ENCODE measurements around the gene CCHCR1. TPM values are rescaled to one million over a fixed set of nuclear protein-coding genes. Genes with fewer than 3 reads are reported as not detected.

The CCHCR1 gene
- total RNA-seq, 2 donors from 2014 or later: 17.9 to 18.0 TPM

DNA sequence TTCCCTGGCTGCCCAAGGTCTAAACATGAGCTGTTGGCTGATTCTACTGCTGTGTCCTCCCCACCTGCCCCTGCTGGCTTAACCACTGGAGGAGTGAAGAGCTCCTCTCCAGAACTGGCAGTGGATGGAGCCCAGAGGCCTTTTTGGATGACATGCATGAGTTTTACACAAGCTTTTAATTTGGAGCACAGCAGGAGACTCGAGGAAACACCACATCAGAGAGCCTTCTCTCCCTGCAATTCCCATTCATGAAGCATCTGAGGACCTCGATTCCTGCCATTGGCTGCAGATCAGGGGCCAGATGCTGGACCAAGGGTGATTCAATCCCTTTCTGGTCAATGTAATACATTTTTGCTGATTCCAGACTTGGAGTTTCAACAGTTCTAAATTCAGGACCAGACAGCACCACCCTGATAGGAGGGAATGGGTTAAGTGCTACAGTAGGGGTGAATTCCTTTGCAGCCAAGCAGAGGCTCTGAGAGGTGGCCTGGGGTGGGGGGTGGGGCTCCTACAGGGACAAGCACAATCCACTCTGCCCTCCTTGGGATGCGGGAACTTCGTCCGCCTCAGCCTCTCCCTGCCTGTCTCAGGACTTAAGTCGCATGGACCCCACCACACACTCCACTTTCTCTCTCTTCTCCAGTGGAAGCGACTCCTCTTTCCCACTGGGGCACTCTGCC is 43.6 kb downstream of the CCHCR1 start:
- ATAC-seq: no peak
- H3K27ac Mint-ChIP-seq: no peak overlapping the region
- peaks cover 68% of the 10 kb centered on the region for H3K27me3 Mint-ChIP-seq

DNA sequence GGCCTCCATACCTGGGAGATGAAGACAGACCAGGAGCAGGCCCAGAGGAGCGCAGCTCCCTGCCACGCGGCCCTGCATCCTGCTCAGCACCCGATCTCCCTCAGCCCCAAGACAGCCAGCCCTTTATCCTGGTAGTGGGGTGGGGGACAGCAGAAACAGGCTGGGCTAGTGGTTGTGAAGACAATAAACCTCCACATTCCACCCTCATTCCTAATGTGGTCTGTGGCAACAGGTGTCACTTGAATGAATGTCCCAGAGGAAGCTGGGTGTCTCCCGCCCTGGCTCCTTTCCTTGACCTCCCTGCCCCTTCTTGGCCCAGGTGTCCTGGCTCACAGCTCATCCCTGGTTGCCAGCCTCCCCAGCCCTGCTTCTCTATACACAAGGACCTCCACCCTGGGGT is 45.1 kb downstream of the CCHCR1 start, which contains the start of gene C6orf15:
TSS of gene C6orf15 (minus strand) at position 98 of the 400 bp plus-strand sequence. CDS start at position 78, 20 bp downstream.
- no peaks in the 10 kb centered on the region for H3K9me3 ChIP-seq (ENCODE audit: control insufficient read depth, low read length, poor library complexity, severe bottlenecking)
- H3K36me3 Mint-ChIP-seq (ENCODE audit: low read depth): peaks cover 8% of the 10 kb centered on the region
- no peak within 1 kb of the TSS for H3K4me3 Mint-ChIP-seq
- H3K27me3 Mint-ChIP-seq: peaks cover 61% of the 10 kb centered on the region
- DNase-seq (no peak), ATAC-seq (no peak)
- no peak within 1 kb of the TSS for H3K27ac Mint-ChIP-seq
- peaks cover 17% of the 10 kb centered on the region for H3K4me1 Mint-ChIP-seq

More for the DNA sequence above, 43.6 kb downstream of the CCHCR1 start:
- peaks cover 19% of the 10 kb centered on the region for H3K4me1 Mint-ChIP-seq
- no peak overlapping the region for H3K4me3 Mint-ChIP-seq
- H3K9me3 ChIP-seq (ENCODE audit: control insufficient read depth, low read length, poor library complexity, severe bottlenecking): no peaks in the 10 kb centered on the region
- peaks cover 9% of the 10 kb centered on the region for H3K36me3 Mint-ChIP-seq (ENCODE audit: low read depth)
- no peak for DNase-seq

DNA sequence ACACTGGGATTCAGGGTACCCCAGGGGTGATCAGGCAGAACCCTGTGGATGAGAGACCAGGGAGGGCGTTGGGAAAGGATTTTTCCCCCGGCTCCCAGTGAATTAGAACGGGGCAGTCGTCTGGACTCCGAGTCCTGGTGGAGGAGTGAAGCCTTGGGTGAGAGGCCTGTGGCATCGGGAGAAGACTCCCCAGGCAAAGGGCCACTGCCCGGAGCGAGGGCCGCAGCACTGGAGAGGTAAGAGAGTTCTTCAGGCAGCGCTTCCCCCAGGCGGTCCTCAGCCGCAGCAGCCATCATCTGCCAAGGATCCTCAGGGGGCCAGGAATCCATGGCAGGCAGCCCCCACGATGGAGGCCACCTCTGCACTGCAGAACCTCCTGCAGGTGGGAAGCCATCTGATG is 45.9 kb downstream of the CCHCR1 start:
- Mint-ChIP-seq H3K36me3 (ENCODE audit: low read depth) (peaks cover 8% of the 10 kb centered on the region), H3K27me3 (peaks cover 54% of the 10 kb centered on the region), H3K4me1 (peaks cover 17% of the 10 kb centered on the region), H3K27ac (no peak overlapping the region), H3K4me3 (no peak overlapping the region)
- H3K9me3 ChIP-seq (ENCODE audit: control insufficient read depth, low read length, poor library complexity, severe bottlenecking): no peaks in the 10 kb centered on the region
- ATAC-seq (no peak), DNase-seq (no peak)

DNA sequence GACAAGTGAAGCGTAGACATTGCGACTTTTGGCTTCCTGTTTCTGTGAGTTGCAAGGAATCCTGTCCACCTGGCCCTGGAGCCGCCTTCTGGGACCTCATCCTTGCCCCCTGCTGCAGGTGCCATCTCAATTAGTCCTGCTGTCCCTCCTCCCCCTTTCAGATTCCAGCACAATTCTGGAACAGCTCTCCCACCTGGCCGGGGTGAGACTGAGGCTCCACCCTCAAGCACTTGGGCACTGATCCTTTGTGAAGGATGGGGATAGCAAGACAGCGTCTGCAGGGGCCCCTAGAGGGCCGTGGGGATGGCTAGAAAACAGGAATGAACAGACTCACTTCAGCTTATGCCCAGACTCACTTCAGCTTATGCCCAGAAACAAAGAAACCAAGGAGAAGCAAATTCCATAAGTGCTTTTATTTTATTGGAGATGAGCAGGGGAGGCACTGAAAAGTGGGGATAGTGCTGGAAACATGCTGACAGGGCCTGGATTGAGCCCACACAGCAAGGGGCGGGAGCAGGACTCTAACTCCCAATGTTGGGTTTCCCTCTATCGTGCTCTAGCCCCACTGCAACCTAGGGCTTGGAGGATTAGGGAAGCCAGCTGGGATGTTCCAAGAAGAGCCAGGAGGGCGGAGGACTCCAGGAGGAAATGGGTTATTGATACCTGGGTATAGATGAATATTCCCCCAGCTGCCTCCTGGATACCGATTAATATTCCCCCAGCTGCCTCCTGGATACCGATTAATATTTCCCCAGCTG is 46.6 kb downstream of the CCHCR1 start:
- no peak for ATAC-seq
- H3K4me3 Mint-ChIP-seq: no peak overlapping the region
- H3K9me3 ChIP-seq (ENCODE audit: control insufficient read depth, low read length, poor library complexity, severe bottlenecking): no peaks in the 10 kb centered on the region
- peaks cover 18% of the 10 kb centered on the region for H3K4me1 Mint-ChIP-seq
- H3K27me3 Mint-ChIP-seq: peaks cover 46% of the 10 kb centered on the region
- DNase-seq: no peak
- peaks cover 8% of the 10 kb centered on the region for H3K36me3 Mint-ChIP-seq (ENCODE audit: low read depth)
- peak overlapping the region; percentile 41 for H3K27ac Mint-ChIP-seq

DNA sequence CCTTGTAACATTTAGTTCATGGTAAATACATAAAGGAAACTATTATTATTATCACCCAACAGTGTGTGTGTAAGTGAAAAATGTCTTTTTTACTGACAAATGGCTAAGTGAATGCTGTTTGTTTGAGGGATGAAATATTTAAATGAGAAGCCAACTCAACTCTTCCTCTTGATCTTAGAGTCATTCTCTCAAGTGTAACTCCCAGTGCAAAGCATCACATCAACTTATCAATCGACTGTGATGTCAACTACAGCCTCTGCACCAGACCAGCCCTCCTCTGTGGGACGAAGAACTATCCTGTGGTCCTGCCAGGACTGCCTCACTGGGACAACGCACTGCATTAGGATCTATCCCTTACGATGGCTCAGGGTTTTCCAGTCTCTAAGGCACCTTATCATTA is 50.5 kb downstream of the CCHCR1 start:
- Mint-ChIP-seq H3K27me3 (peaks cover 24% of the 10 kb centered on the region), H3K36me3 (ENCODE audit: low read depth) (peaks cover 2% of the 10 kb centered on the region)
- ATAC-seq: no peak

DNA sequence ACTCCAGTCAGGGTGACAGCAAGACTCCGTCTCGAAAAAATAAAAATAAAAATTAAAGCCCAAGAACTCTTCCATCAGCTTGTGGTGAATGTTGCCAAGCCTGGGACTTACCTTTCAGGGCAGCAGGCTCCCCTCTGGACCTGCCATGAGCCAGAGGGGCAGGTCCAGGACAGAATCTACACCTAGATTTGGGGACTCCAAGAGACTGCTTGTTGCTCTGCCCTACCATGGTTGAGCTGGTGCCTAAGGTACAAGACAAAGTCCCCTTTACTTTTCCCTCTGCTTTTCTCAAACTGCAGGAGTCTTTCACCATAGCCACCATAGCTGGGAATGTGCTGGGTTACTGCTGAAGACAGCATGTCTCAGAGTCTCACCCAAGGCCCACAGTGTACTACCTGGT is 54.5 kb downstream of the CCHCR1 start:
- ATAC-seq: no peak
- no peaks in the 10 kb centered on the region for H3K36me3 Mint-ChIP-seq (ENCODE audit: low read depth)
- no peak overlapping the region for H3K4me3 Mint-ChIP-seq

More for the DNA sequence above, 50.5 kb downstream of the CCHCR1 start:
- H3K9me3 ChIP-seq (ENCODE audit: control insufficient read depth, low read length, poor library complexity, severe bottlenecking): no peaks in the 10 kb centered on the region
- no peak for DNase-seq
- H3K4me3 Mint-ChIP-seq: no peak overlapping the region
- H3K27ac Mint-ChIP-seq: no peak overlapping the region
- peaks cover 12% of the 10 kb centered on the region for H3K4me1 Mint-ChIP-seq

DNA sequence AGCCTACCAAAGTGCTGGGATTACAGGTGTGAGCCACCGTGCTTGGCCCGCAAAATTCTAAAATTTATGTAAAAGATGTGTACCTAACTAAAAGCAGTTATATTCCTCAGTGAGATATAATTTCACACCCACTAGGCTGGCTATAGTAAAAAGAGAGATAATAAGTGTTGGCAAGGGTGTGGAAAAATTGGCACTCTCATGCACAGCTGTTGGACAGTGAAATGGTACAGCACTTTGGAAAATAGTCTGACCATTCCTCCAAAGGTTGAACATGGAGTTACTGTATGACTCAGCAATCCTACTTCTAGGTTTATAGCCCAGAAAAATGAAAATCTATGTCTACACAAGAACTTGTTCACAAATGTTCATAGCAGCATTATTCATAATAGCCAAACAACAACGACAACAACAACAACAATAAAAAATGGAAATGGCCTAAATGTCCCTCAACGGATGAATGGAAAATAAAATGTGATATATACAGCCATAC is 59.1 kb downstream of the CCHCR1 start:
- no peak for DNase-seq
- Mint-ChIP-seq H3K27ac (no peak overlapping the region), H3K27me3 (no peaks in the 10 kb centered on the region), H3K36me3 (ENCODE audit: low read depth) (no peaks in the 10 kb centered on the region), H3K4me3 (no peak overlapping the region), H3K4me1 (peaks cover 32% of the 10 kb centered on the region)
- no peak for ATAC-seq
- H3K9me3 ChIP-seq (ENCODE audit: control insufficient read depth, low read length, poor library complexity, severe bottlenecking): no peaks in the 10 kb centered on the region

More for the DNA sequence above, 54.5 kb downstream of the CCHCR1 start:
- Mint-ChIP-seq H3K4me1 (peaks cover 7% of the 10 kb centered on the region), H3K27ac (no peak overlapping the region), H3K27me3 (no peaks in the 10 kb centered on the region)
- DNase-seq: no peak
- H3K9me3 ChIP-seq (ENCODE audit: control insufficient read depth, low read length, poor library complexity, severe bottlenecking): no peaks in the 10 kb centered on the region

DNA sequence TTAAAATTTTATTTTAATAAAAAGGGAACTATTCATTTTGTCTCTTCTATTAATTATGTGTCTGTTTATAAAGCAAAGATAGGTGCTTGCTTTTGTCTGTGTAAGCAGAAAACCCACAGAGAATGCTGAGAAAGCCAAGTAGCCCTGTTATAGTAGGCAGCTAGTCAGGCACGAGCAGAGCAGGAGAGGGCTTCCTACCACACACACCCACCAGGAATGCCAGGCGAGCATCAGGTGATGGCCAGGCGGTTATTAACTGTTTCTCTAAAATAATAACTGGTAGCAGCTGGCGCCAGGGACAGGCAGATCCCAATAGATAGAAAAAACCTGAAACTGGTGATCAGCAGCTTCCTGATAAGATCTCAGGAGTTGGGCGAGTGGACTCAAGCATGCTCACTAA is 60.9 kb downstream of the CCHCR1 start:
- Mint-ChIP-seq H3K36me3 (ENCODE audit: low read depth) (no peaks in the 10 kb centered on the region), H3K4me1 (peaks cover 33% of the 10 kb centered on the region), H3K27ac (peak overlapping the region; percentile 17), H3K4me3 (no peak overlapping the region), H3K27me3 (no peaks in the 10 kb centered on the region)
- ATAC-seq: no peak
- no peak for DNase-seq
- H3K9me3 ChIP-seq (ENCODE audit: control insufficient read depth, low read length, poor library complexity, severe bottlenecking): no peaks in the 10 kb centered on the region

DNA sequence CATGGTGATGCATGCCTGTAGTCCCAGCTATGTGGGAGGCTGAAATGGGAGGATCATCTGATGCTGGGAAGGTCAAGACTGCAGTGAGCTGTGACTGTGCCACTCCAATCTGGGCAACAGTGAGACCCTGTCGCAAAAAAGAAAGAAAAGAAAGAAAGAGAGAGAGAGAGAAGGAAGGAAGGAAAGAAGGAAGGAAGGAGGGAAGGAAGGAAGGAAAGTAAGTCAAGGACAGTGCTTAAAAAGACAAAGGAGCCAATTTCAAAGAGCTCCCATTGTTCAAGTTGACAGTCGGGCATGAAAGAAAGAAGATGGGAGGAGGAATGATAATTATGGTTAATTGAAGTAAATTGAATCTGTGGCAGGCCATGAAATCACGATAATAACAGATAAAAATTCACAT is 61.4 kb downstream of the CCHCR1 start:
- Mint-ChIP-seq H3K27ac (peak overlapping the region; percentile 17), H3K27me3 (no peaks in the 10 kb centered on the region), H3K4me1 (peaks cover 38% of the 10 kb centered on the region), H3K36me3 (ENCODE audit: low read depth) (no peaks in the 10 kb centered on the region), H3K4me3 (no peak overlapping the region)
- DNase-seq (no peak), ATAC-seq (no peak)
- H3K9me3 ChIP-seq (ENCODE audit: control insufficient read depth, low read length, poor library complexity, severe bottlenecking): no peaks in the 10 kb centered on the region

DNA sequence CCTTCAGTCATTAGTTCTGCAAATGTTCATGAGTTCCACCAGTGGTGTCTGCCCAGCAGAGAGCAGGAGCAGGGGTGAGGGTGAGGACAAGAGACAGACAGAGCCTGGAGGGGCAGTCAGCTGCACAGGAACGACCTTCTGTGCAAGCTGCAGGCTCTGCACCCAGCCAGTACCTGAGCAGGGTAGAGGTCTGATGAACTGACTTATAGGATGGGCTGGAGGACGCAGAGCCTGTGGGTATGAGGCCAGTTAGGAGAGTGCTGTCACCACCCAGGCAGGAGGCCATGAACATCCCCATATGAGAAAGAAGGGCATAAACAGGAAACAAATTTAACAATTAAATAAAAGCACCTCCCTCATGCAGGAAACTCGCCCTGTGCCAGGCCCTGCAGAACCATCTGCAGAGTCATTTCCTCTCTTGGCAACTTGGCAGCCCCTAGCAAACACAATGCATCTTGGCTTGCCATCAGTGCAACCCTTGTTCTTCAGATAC is 63.2 kb downstream of the CCHCR1 start:
- Mint-ChIP-seq H3K27ac (peak overlapping the region; percentile 92), H3K36me3 (ENCODE audit: low read depth) (no peaks in the 10 kb centered on the region), H3K27me3 (no peaks in the 10 kb centered on the region), H3K4me1 (peaks cover 39% of the 10 kb centered on the region), H3K4me3 (peak overlapping the region; percentile 80)
- ATAC-seq (peak; percentile 83), DNase-seq (peak in 1 of 3 donors; percentile 13)
- no peaks in the 10 kb centered on the region for H3K9me3 ChIP-seq (ENCODE audit: control insufficient read depth, low read length, poor library complexity, severe bottlenecking)

DNA sequence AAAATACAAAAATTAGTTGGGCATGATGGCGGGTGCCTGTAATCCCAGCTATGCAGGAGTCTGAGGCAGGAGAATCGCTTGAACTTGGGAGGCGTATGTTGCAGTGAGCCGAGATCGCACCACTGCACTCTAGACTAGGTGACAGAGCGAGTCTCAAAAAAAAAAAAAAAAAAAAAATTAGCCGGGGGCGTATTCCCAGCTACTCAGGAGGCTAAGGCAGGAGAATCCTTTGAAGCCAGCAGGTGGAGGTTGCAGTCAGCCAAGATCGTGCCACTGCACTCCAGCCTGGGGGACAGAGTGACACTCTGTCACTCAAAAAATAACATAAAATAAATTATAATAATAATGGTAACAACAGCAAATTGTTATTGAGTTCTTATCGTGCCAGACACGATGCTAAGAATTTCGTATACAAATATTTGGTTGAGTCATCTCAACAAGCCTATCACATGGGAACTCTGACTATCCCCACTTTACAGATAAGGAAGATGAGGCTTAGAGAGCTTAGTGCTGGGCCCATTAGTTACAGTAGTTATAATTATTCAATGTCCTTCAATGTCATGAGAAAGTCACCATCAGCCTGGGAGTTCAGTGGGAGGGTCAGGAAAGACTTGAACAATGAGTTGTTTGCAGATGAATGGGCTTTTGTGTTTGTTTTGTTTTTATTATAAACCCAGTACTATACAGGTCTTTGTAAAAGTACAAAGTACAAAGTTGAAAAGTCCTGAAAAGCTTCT is 64.7 kb downstream of the CCHCR1 start:
- Mint-ChIP-seq H3K27me3 (no peaks in the 10 kb centered on the region), H3K27ac (peak overlapping the region; percentile 61), H3K36me3 (ENCODE audit: low read depth) (no peaks in the 10 kb centered on the region), H3K4me1 (peaks cover 39% of the 10 kb centered on the region), H3K4me3 (no peak overlapping the region)
- ATAC-seq (no peak), DNase-seq (no peak)
- no peaks in the 10 kb centered on the region for H3K9me3 ChIP-seq (ENCODE audit: control insufficient read depth, low read length, poor library complexity, severe bottlenecking)

All from T-helper 17 cell (primary cell).